GM12878 (cell line): ENCODE data around the gene ABHD3. TPM values are rescaled to one million over a fixed set of nuclear protein-coding genes. Genes with fewer than 3 reads are reported as not detected.

Source experiments
- ATAC-seq: fragments of 200-7000 bp; cut with Tn5 transposase; 3 replicates; pipeline ENCODE4 v1.9.1; 2020; ENCODE audit warnings: mild to moderate bottlenecking, moderate library complexity
- BruUV-seq: library from RNA; stranded (reverse); fragments of 400-500 nt; replicated peaks from 2 replicates; lab custom pipeline; 2021; lab: Mats Ljungman, UMichigan
- CTCF ChIA-PET: fragments of 300-600 bp; sonication (Branson Sonifier 250); formaldehyde crosslinking; extraction: SDS; loops from one replicate; lab custom pipeline; 2021; ENCODE audit warnings: inconsistent platforms; lab: Yijun Ruan, JAX
- POLR2A ChIA-PET: fragments of 350-600 bp; formaldehyde crosslinking; extraction: SDS; loops from one replicate; lab custom pipeline; 2021; ENCODE audit warnings: inconsistent platforms; lab: Charles Lee
- RAD21 ChIA-PET: fragments of 300-600 bp; sonication (Branson Sonifier 250); formaldehyde crosslinking; loops from one replicate; lab custom pipeline; 2023; ENCODE audit warnings: antibody characterized with exemption; ENCODE audit not compliant: unreplicated experiment; lab: Charles Lee
- SMC1A ChIA-PET: fragments of 300-600 bp; sonication (Branson Sonifier 250); formaldehyde crosslinking; loops from one replicate; lab custom pipeline; 2023; ENCODE audit not compliant: unreplicated experiment, uncharacterized antibody; lab: Charles Lee
- DNase-seq: peaks from one replicate; pipeline ENCODE4 v3.0.0-alpha.2; 2011; ENCODE audit warnings: low read depth, low spot score
- FAIRE-seq: peaks from 3 replicates; lab custom pipeline; 2011; peaks lifted over from hg19 to GRCh38; lab: Jason Lieb, UNC
- H2AFZ ChIP-seq: 2 replicates; pipeline ENCODE4 v1.6.0; 2011; ENCODE audit warnings: low read depth, low read length, control low read depth; ENCODE audit not compliant: control insufficient read depth
- H3K27ac ChIP-seq: 2 replicates; pipeline ENCODE4 v1.5.1; 2011; ENCODE audit warnings: control low read depth; ENCODE audit not compliant: control insufficient read depth, insufficient read depth
- H3K27me3 ChIP-seq, 2 experiments: replicated peaks in 1 of 2; 2 replicates each; pipeline versions ENCODE4 v1.6.0 to v1.6.1; 2011; ENCODE audit warnings: low read length in 1 of 2; ENCODE audit not compliant: control insufficient read depth in 2 of 2, insufficient read depth in 2 of 2
- H3K36me3 ChIP-seq, 2 experiments: 2 replicates each; pipeline ENCODE4 v1.5.1; 2011; ENCODE audit warnings: low read length in 1 of 2; ENCODE audit not compliant: control insufficient read depth in 2 of 2, insufficient read depth in 2 of 2
- H3K4me1 ChIP-seq: 2 replicates; pipeline ENCODE4 v1.6.1; 2011; ENCODE audit warnings: mild to moderate bottlenecking, low read length, moderate library complexity, mixed read lengths; ENCODE audit not compliant: control insufficient read depth, insufficient read depth
- H3K4me2 ChIP-seq: 2 replicates; pipeline ENCODE4 v1.6.0; 2011; ENCODE audit warnings: control low read depth; ENCODE audit not compliant: control insufficient read depth, insufficient read depth
- H3K4me3 ChIP-seq: fragments of 200-600 bp; sonication (generic); 2 replicates; pipeline ENCODE4 v1.5.1; 2016
- H3K79me2 ChIP-seq: 2 replicates; pipeline ENCODE4 v1.6.0; 2011; ENCODE audit warnings: low read length; ENCODE audit not compliant: control insufficient read depth, insufficient read depth
- H3K9ac ChIP-seq: 2 replicates; pipeline ENCODE4 v1.8.0; 2011; ENCODE audit warnings: low read length, control low read depth, mixed read lengths; ENCODE audit not compliant: control insufficient read depth, insufficient read depth
- H3K9me3 ChIP-seq: replicated peaks from 3 replicates; pipeline ENCODE4 v1.5.1; 2011; ENCODE audit warnings: mild to moderate bottlenecking, low read length; ENCODE audit not compliant: control insufficient read depth, insufficient read depth
- H4K20me1 ChIP-seq: 2 replicates; pipeline ENCODE4 v1.6.0; 2011; ENCODE audit not compliant: control insufficient read depth, insufficient read depth
- EED ChIP-seq: sonication (generic); IDR thresholded peaks from 2 replicates; pipeline ENCODE4 v1.6.1; 2016; ENCODE audit warnings: antibody characterized with exemption, low read depth
- FOXK2 ChIP-seq: fragments of 450-650 bp; IDR thresholded peaks from 2 replicates; pipeline ENCODE4 v1.6.1; 2017; ENCODE audit warnings: mild to moderate bottlenecking, moderate library complexity
- IKZF1 ChIP-seq: fragments of 450-650 bp; conservative IDR thresholded peaks from 2 replicates; pipeline ENCODE4 v1.6.1; 2017; ENCODE audit warnings: antibody characterized with exemption, mild to moderate bottlenecking
- KDM1A ChIP-seq: fragments of 200-600 bp; sonication (generic); IDR thresholded peaks from 2 replicates; pipeline ENCODE4 v1.6.1; 2016; ENCODE audit warnings: borderline replicate concordance
- LARP7 ChIP-seq: fragments of 450-650 bp; IDR thresholded peaks from 2 replicates; pipeline ENCODE4 v1.6.1; 2017; ENCODE audit warnings: mild to moderate bottlenecking
- MYC ChIP-seq: IDR thresholded peaks from 2 replicates; pipeline ENCODE4 v1.6.1; 2011; ENCODE audit warnings: mild to moderate bottlenecking, low read length, moderate library complexity, inconsistent platforms; ENCODE audit not compliant: insufficient read depth, insufficient replicate concordance, insufficient read length, severe bottlenecking
- NBN ChIP-seq: fragments of 450-650 bp; IDR thresholded peaks from 2 replicates; pipeline ENCODE4 v1.6.1; 2016
- NFIC ChIP-seq: IDR thresholded peaks from 2 replicates; pipeline ENCODE4 v1.6.1; 2012; ENCODE audit warnings: low read depth, mild to moderate bottlenecking, inconsistent platforms, low read length, moderate library complexity
- RAD21 ChIP-seq: IDR thresholded peaks from 2 replicates; pipeline ENCODE4 v1.6.1; 2011; ENCODE audit warnings: mild to moderate bottlenecking, low read depth, low read length, moderate library complexity; ENCODE audit not compliant: insufficient read depth
- SPI1 ChIP-seq: IDR thresholded peaks from 2 replicates; pipeline ENCODE4 v1.6.1; 2011; ENCODE audit warnings: low read depth, mild to moderate bottlenecking, low read length, moderate library complexity, borderline replicate concordance; ENCODE audit not compliant: insufficient read depth
- SUZ12 ChIP-seq: fragments of 200-600 bp; sonication (generic); IDR thresholded peaks from one replicate; pipeline ENCODE4 v1.6.1; 2018; ENCODE audit warnings: antibody characterized with exemption, mild to moderate bottlenecking; ENCODE audit not compliant: unreplicated experiment
- WGBS: methylation state at CpG from one replicate; pipeline ENCODE4 v1.1.6; 2016; ENCODE audit warnings: low lambda C conversion rate; ENCODE audit not compliant: insufficient replicate concordance, insufficient coverage; ENCODE audit errors: missing lambda C conversion rate; 5-methylcytosine and 5-hydroxymethylcytosine counted together
- in situ Hi-C: fragments of 300-500 bp; cut with MboI; formaldehyde crosslinking; loops from 9 replicates; pipeline ENCODE4 v1.14.3; 2018; ENCODE audit warnings: mixed read lengths
- intact Hi-C: fragments of 100-400 bp; cut with micrococcal nuclease; formaldehyde crosslinking; loops from one replicate; pipeline ENCODE4 v1.14.2; 2022; ENCODE audit not compliant: unreplicated experiment
- polyA plus RNA-seq, 11 experiments: library from polyadenylated mRNA; depleted of rRNA in 4 of 11; unstranded in 6 of 11; stranded (reverse) in 5 of 11; fragments of >200 nt; fragmentation: Nextera tagmentation in 4 of 11; fragmentation: Illumina TruSeq in 1 of 11; extraction: Ambion mirVana in 4 of 11; extraction: Trizol in 1 of 11; gene quantifications; 1 replicate in 1 of 11; 2 replicates in 10 of 11; pipeline versions ENCODE4 v1.2.1 to v1.2.3, GENCODE V29; 2011 to 2016; ENCODE audit warnings: inconsistent platforms in 2 of 11, missing spikeins in 2 of 11, low read depth in 1 of 11
- total RNA-seq, 4 experiments: library from RNA; depleted of rRNA in 3 of 4; stranded (reverse); fragments of >200 nt in 3 of 4; fragmentation: Illumina TruSeq in 1 of 4; extraction: Trizol in 1 of 4; gene quantifications; 2 replicates each; pipeline versions ENCODE4 v1.2.1 to v1.2.3, GENCODE V29; 2013 to 2021
- TF ChIP-seq, protein P1 (sequence below): fragments of 450-650 bp; formaldehyde crosslinking; IDR thresholded peaks from 2 replicates; pipeline ENCODE4 v1.4.0; 2020; ENCODE audit warnings: mild to moderate bottlenecking, moderate library complexity
- TF ChIP-seq, protein P2 (sequence below): IDR thresholded peaks from 2 replicates; pipeline ENCODE4 v1.6.1; 2011; ENCODE audit warnings: mild to moderate bottlenecking, low read depth, low read length, moderate library complexity; ENCODE audit not compliant: insufficient replicate concordance
- TF ChIP-seq, protein P3 (sequence below): fragments of 450-650 bp; IDR thresholded peaks from 2 replicates; pipeline ENCODE4 v1.6.1; 2017; ENCODE audit warnings: mild to moderate bottlenecking

Gene ABHD3
- total and polyA plus RNA-seq, 10 of the 15 experiments (the other 5 are each of a cell fraction or from before 2014, with no cell fraction given) = 4.9 to 49.8 (median 18.3) TPM

- no peak overlapping the region for H3K27ac ChIP-seq
- ATAC-seq (no peak), DNase-seq (no peak), FAIRE-seq (no peak)
- BruUV-seq = no TSS peak
- no peak overlapping the region for H3K4me2 ChIP-seq
- no peaks in the 10 kb centered on the region for H3K27me3 ChIP-seq
- intact Hi-C loops (loop anchor here (5.0 kb wide), 1 partner anchor 218 kb away; no protein-coding TSS in a partner anchor), in situ Hi-C loops (no loop called here)
- H2AFZ ChIP-seq = no peak overlapping the region
- ChIA-PET POLR2A (interaction anchor here (0.7 kb wide), 1 partner anchor 218 kb away, joined by 3 read pairs; no protein-coding TSS in a partner anchor), SMC1A (interaction anchor here (0.8 kb wide), 1 partner anchor 46 kb away, joined by 3 read pairs; no protein-coding TSS in a partner anchor), CTCF (no interaction called here), RAD21 (no interaction called here)
- H3K4me3 ChIP-seq = no peak overlapping the region
- no peaks in the 10 kb centered on the region for H3K9me3 ChIP-seq
- 88% methylated on average over 4 of the region's 4 CpGs for WGBS
- H3K36me3 ChIP-seq = peaks cover 4 to 6% of the 10 kb centered on the region in 2 experiments
- no peaks in the 10 kb centered on the region for H4K20me1 ChIP-seq
- H3K4me1 ChIP-seq = peaks cover 3% of the 10 kb centered on the region; the same call in 1 of the 2 replicates
- peaks cover 2% of the 10 kb centered on the region for H3K79me2 ChIP-seq
- H3K9ac ChIP-seq = no peak overlapping the region
- TF ChIP-seq NBN (no peak), MYC (no peak), NFIC (no peak), KDM1A (no peak), SPI1 (no peak), RAD21 (no peak), EED (no peak), IKZF1 (no peak), LARP7 (no peak), FOXK2 (no peak), SUZ12 (no peak)
- TF ChIP-seq, protein P1, sequence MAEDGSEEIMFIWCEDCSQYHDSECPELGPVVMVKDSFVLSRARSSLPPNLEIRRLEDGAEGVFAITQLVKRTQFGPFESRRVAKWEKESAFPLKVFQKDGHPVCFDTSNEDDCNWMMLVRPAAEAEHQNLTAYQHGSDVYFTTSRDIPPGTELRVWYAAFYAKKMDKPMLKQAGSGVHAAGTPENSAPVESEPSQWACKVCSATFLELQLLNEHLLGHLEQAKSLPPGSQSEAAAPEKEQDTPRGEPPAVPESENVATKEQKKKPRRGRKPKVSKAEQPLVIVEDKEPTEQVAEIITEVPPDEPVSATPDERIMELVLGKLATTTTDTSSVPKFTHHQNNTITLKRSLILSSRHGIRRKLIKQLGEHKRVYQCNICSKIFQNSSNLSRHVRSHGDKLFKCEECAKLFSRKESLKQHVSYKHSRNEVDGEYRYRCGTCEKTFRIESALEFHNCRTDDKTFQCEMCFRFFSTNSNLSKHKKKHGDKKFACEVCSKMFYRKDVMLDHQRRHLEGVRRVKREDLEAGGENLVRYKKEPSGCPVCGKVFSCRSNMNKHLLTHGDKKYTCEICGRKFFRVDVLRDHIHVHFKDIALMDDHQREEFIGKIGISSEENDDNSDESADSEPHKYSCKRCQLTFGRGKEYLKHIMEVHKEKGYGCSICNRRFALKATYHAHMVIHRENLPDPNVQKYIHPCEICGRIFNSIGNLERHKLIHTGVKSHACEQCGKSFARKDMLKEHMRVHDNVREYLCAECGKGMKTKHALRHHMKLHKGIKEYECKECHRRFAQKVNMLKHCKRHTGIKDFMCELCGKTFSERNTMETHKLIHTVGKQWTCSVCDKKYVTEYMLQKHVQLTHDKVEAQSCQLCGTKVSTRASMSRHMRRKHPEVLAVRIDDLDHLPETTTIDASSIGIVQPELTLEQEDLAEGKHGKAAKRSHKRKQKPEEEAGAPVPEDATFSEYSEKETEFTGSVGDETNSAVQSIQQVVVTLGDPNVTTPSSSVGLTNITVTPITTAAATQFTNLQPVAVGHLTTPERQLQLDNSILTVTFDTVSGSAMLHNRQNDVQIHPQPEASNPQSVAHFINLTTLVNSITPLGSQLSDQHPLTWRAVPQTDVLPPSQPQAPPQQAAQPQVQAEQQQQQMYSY (CRISPR knock-in tag) = no peak
- TF ChIP-seq, protein P2, sequence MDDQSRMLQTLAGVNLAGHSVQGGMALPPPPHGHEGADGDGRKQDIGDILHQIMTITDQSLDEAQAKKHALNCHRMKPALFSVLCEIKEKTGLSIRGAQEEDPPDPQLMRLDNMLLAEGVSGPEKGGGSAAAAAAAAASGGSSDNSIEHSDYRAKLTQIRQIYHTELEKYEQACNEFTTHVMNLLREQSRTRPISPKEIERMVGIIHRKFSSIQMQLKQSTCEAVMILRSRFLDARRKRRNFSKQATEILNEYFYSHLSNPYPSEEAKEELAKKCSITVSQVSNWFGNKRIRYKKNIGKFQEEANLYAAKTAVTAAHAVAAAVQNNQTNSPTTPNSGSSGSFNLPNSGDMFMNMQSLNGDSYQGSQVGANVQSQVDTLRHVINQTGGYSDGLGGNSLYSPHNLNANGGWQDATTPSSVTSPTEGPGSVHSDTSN = no peak
- TF ChIP-seq, protein P3, sequence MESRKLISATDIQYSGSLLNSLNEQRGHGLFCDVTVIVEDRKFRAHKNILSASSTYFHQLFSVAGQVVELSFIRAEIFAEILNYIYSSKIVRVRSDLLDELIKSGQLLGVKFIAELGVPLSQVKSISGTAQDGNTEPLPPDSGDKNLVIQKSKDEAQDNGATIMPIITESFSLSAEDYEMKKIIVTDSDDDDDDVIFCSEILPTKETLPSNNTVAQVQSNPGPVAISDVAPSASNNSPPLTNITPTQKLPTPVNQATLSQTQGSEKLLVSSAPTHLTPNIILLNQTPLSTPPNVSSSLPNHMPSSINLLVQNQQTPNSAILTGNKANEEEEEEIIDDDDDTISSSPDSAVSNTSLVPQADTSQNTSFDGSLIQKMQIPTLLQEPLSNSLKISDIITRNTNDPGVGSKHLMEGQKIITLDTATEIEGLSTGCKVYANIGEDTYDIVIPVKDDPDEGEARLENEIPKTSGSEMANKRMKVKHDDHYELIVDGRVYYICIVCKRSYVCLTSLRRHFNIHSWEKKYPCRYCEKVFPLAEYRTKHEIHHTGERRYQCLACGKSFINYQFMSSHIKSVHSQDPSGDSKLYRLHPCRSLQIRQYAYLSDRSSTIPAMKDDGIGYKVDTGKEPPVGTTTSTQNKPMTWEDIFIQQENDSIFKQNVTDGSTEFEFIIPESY = no peak
Measured at GRCh38 chr18:21634588-21635199, 69.9 kb downstream of the ABHD3 start.
